ENCODE data around the gene TAF1A.

The TAF1A gene

GRCh38 chr1:222589462-222590302, at the start of gene TAF1A:
Gene TAF1A, minus strand, starts transcription at chr1:222589933.
- TF ChIP-seq, protein P1, sequence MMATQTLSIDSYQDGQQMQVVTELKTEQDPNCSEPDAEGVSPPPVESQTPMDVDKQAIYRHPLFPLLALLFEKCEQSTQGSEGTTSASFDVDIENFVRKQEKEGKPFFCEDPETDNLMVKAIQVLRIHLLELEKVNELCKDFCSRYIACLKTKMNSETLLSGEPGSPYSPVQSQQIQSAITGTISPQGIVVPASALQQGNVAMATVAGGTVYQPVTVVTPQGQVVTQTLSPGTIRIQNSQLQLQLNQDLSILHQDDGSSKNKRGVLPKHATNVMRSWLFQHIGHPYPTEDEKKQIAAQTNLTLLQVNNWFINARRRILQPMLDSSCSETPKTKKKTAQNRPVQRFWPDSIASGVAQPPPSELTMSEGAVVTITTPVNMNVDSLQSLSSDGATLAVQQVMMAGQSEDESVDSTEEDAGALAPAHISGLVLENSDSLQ (IDR thresholded peaks at IDR 0.05), result peak; percentile 39; the same call in 1 of the 2 replicates
- TF ChIP-seq L3MBTL2 (conservative IDR thresholded peaks at IDR 0.05) (peak; percentile 77), BHLHE40 (IDR thresholded peaks at IDR 0.05; ENCODE audit: borderline replicate concordance) (no peak), ELF4 (IDR thresholded peaks at IDR 0.05) (peak; percentile 92)
- CTCF ChIA-PET, result interaction anchor here (0.9 to 1.0 kb wide), 2 partner anchors 45 to 134 kb away, joined by 3 to 4 read pairs; no protein-coding TSS in a partner anchor
- peak; percentile 83 for DNase-seq (ENCODE audit: extremely low spot score)
- POLR2A ChIA-PET, result interaction anchor here (0.8 to 2.4 kb wide), 13 partner anchors 10 to 124 kb away, joined by 3 to 15 read pairs (median 5); no protein-coding TSS in a partner anchor

DNA sequence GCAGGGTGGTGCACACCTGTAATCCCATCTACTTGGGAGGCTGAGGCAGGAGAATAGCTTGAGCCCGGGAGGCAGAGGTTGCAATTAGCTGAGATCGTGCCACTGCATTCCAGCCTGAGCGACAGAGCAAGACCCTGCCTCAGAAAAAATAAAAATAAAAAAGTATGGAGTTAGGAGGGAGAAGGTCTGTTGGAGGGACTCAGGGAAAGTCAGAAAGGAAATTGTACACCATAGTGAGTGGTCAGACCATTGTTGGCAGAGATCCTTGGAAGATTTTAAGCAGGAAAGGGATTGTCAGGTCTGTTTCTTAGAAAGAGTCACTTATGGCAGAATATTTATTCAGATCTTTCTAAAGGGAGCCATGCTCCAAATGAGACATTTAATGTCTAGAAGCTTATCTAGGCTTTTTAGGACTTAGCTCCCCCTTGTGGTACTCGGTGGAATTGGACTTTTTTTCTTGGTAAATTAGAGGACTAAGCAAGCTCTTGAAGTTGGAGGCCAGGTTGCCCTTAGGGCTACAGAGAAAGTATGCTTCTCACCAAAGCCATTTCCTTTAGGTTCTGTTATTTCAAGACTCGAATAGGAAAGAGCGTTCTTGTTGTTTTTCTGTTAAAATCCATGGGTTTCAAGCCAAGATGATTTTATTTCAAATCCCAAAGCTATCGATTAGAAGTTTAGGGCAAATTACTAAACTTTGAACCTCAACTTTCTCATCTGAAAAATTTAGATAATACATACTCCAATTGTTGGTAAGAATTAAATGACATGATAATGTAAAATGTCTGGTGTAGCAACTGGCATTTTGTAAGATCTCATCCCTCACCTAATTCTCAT, 44.7 kb upstream of the TAF1A start:
- ChIA-PET POLR2A (interaction anchor here (1.1 to 1.7 kb wide), 2 partner anchors 45 to 169 kb away, joined by 4 to 8 read pairs; partner anchors contain the start of gene TAF1A), CTCF (interaction anchor here (0.6 to 1.6 kb wide), 13 partner anchors 9 to 1758 kb away, joined by 3 to 20 read pairs (median 3); partner anchors contain the start of gene TAF1A)
- no peak for TF ChIP-seq L3MBTL2 (conservative IDR thresholded peaks at IDR 0.05)
- TF ChIP-seq SP1 (IDR thresholded peaks at IDR 0.05), result no peak
- TF ChIP-seq ZNF384 (IDR thresholded peaks at IDR 0.05), result no peak
- no peak for TF ChIP-seq FOXA1 (IDR thresholded peaks at IDR 0.05)
- TF ChIP-seq TARDBP (IDR thresholded peaks at IDR 0.05), result no peak
- TF ChIP-seq CTBP1 (IDR thresholded peaks at IDR 0.05; ENCODE audit: borderline replicate concordance), result no peak
- no peak for TF ChIP-seq BHLHE40 (IDR thresholded peaks at IDR 0.05; ENCODE audit: borderline replicate concordance)
- TF ChIP-seq, protein P1 (IDR thresholded peaks at IDR 0.05), result no peak
- no peak for TF ChIP-seq LEF1 (IDR thresholded peaks at IDR 0.05; ENCODE audit: borderline replicate concordance)
- no peak for TF ChIP-seq SUZ12 (IDR thresholded peaks at IDR 0.05)
- peak; percentile 61 for DNase-seq (ENCODE audit: extremely low spot score)

GRCh38 chr1:222632749-222633148, 43.0 kb upstream of the TAF1A start:
- TF ChIP-seq TARDBP (IDR thresholded peaks at IDR 0.05) (no peak), BHLHE40 (IDR thresholded peaks at IDR 0.05; ENCODE audit: borderline replicate concordance) (no peak), L3MBTL2 (conservative IDR thresholded peaks at IDR 0.05) (no peak)
- ChIA-PET POLR2A (no interaction called here), CTCF (interaction anchor here (1.0 kb wide), 1 partner anchor 168 kb away, joined by 3 read pairs; no protein-coding TSS in a partner anchor)
- DNase-seq (ENCODE audit: extremely low spot score), result no peak

DNA sequence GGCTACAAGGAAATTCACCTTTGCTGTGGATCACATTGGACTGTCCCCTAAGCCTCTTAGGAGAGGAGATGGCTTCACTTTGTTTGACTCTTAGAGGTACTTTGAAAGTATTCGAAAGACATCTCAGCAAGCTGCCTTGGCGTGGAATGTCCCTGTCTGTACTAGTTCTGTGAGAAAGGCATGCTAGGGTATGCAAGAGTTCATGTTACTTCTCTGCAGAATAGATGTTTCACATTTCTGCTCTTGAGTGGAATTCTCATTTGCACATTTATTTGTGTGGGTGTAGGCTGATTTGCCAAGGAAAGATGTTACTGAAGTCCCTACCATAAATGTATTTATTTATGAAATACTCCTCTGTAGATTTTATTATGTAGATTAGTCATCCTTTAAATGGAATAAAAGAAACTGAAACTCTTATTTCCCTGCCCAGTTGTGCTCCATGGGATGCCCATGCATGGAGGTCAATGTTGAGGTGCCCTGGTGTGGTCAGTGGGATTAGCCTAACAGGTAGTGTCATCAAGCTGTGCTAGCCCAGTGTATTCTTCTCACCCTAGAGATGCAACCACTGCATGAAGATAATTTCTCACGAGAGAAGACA, 42.0 kb upstream of the TAF1A start:
- no peak for DNase-seq (ENCODE audit: extremely low spot score)
- no peak for TF ChIP-seq BHLHE40 (IDR thresholded peaks at IDR 0.05; ENCODE audit: borderline replicate concordance)
- TF ChIP-seq ARNT (IDR thresholded peaks at IDR 0.05), result no peak
- TF ChIP-seq, protein P1 (IDR thresholded peaks at IDR 0.05), result no peak
- no peak for TF ChIP-seq HDGF (IDR thresholded peaks at IDR 0.05; ENCODE audit: borderline replicate concordance)
- TF ChIP-seq FOXM1 (IDR thresholded peaks at IDR 0.05; ENCODE audit: borderline replicate concordance), result no peak
- ChIA-PET CTCF (interaction anchor here (1.0 kb wide), 1 partner anchor 167 kb away, joined by 3 read pairs; no protein-coding TSS in a partner anchor), POLR2A (no interaction called here)

DNA sequence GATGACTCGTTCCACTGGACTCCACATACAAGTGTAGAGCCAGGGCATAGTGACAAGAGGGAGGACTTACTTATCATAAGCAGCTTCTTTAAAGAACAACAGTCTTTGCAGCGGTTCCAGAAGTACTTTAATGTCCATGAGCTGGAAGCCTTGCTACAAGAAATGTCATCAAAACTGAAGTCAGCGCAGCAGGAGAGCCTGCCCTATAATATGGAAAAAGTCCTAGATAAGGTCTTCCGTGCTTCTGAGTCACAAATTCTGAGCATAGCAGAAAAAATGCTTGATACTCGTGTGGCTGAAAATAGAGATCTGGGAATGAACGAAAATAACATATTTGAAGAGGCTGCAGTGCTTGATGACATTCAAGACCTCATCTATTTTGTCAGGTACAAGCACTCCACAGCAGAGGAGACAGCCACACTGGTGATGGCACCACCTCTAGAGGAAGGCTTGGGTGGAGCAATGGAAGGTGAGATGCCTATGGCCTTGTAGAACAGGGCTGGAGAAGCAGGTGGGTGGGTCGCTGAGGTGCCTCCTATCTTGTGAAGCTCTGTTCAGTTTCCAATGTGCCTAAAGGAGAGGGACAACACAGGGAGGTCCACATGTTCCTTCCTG, 40.3 kb upstream of the TAF1A start:
- CTCF ChIA-PET, result no interaction called here
- POLR2A ChIA-PET, result no interaction called here
- no peak for DNase-seq (ENCODE audit: extremely low spot score)
- TF ChIP-seq ARNT (IDR thresholded peaks at IDR 0.05), result no peak
- TF ChIP-seq ELF4 (IDR thresholded peaks at IDR 0.05), result no peak
- TF ChIP-seq LEF1 (IDR thresholded peaks at IDR 0.05; ENCODE audit: borderline replicate concordance), result no peak
- TF ChIP-seq FOXA1 (IDR thresholded peaks at IDR 0.05), result no peak
- TF ChIP-seq SUZ12 (IDR thresholded peaks at IDR 0.05), result no peak
- TF ChIP-seq HDGF (IDR thresholded peaks at IDR 0.05; ENCODE audit: borderline replicate concordance), result no peak
- TF ChIP-seq FOXM1 (IDR thresholded peaks at IDR 0.05; ENCODE audit: borderline replicate concordance), result no peak

- DNase-seq (ENCODE audit: extremely low spot score), result no peak
- CTCF ChIA-PET, result no interaction called here
- POLR2A ChIA-PET, result no interaction called here
- TF ChIP-seq ELF4 (IDR thresholded peaks at IDR 0.05), result no peak
- TF ChIP-seq HDGF (IDR thresholded peaks at IDR 0.05; ENCODE audit: borderline replicate concordance), result no peak
- no peak for TF ChIP-seq SP1 (IDR thresholded peaks at IDR 0.05)
- no peak for TF ChIP-seq ARNT (IDR thresholded peaks at IDR 0.05)
- no peak for TF ChIP-seq CTBP1 (IDR thresholded peaks at IDR 0.05; ENCODE audit: borderline replicate concordance)
- TF ChIP-seq FOXM1 (IDR thresholded peaks at IDR 0.05; ENCODE audit: borderline replicate concordance), result no peak
- no peak for TF ChIP-seq SUZ12 (IDR thresholded peaks at IDR 0.05)
- TF ChIP-seq TARDBP (IDR thresholded peaks at IDR 0.05), result no peak
- TF ChIP-seq ZNF384 (IDR thresholded peaks at IDR 0.05), result no peak
- TF ChIP-seq L3MBTL2 (conservative IDR thresholded peaks at IDR 0.05), result no peak
- TF ChIP-seq FOXA1 (IDR thresholded peaks at IDR 0.05), result no peak
- TF ChIP-seq, protein P1 (IDR thresholded peaks at IDR 0.05), result no peak
- no peak for TF ChIP-seq FOXK2 (IDR thresholded peaks at IDR 0.05)
- TF ChIP-seq NFRKB (IDR thresholded peaks at IDR 0.05), result no peak
- TF ChIP-seq LEF1 (IDR thresholded peaks at IDR 0.05; ENCODE audit: borderline replicate concordance), result no peak
- TF ChIP-seq BHLHE40 (IDR thresholded peaks at IDR 0.05; ENCODE audit: borderline replicate concordance), result no peak
These were observed 37.5 kb upstream of the TAF1A start for GRCh38 chr1:222627232-222627631.

Data from HEK293T (cell line).